Mesenchymal stem cell (in vitro differentiated cells and primary cell): Measurements from ENCODE around the gene GALNT2.
A peak's percentile ranks its signal among the peaks of the same experiment; 100 is the strongest.

Experiments used
- DNase-seq: peaks from one replicate; pipeline ENCODE4 v3.0.0-alpha.2; 2013
- H2AFZ ChIP-seq: one replicate; pipeline ENCODE4 v1.6.1; 2013; ENCODE audit warnings: low read depth, mild to moderate bottlenecking, control low read depth, inconsistent platforms, low read length, moderate library complexity
- H2AK5ac ChIP-seq: 2 replicates; pipeline ENCODE4 v1.6.1; 2013; ENCODE audit warnings: low read length, moderate library complexity, mild to moderate bottlenecking, inconsistent platforms; ENCODE audit not compliant: severe bottlenecking
- H2BK120ac ChIP-seq: one replicate; pipeline ENCODE4 v1.6.1; 2013; ENCODE audit warnings: low read depth, mild to moderate bottlenecking, inconsistent platforms, low read length, moderate library complexity
- H2BK12ac ChIP-seq, 2 experiments: one replicate each; pipeline ENCODE4 v1.6.1; 2013; ENCODE audit warnings: inconsistent platforms in 2 of 2, low read length in 2 of 2, mild to moderate bottlenecking in 2 of 2, moderate library complexity in 2 of 2, control low read depth in 1 of 2
- H2BK15ac ChIP-seq: one replicate; pipeline ENCODE4 v1.6.1; 2013; ENCODE audit warnings: mild to moderate bottlenecking, low read depth, inconsistent platforms; ENCODE audit not compliant: poor library complexity, severe bottlenecking
- H2BK5ac ChIP-seq: 2 replicates; pipeline ENCODE4 v1.6.1; 2013; ENCODE audit warnings: low read depth, mild to moderate bottlenecking, low read length, control low read depth, inconsistent platforms; ENCODE audit not compliant: poor library complexity, severe bottlenecking
- H3K14ac ChIP-seq, 2 experiments: one replicate each; pipeline ENCODE4 v1.6.1; 2013; ENCODE audit warnings: inconsistent platforms in 2 of 2, low read length in 2 of 2, control low read depth in 1 of 2, mild to moderate bottlenecking in 1 of 2, moderate library complexity in 1 of 2
- H3K18ac ChIP-seq, 2 experiments: one replicate each; pipeline ENCODE4 v1.6.1; 2013; ENCODE audit warnings: inconsistent platforms in 2 of 2, low read length in 2 of 2, control low read depth in 1 of 2, low read depth in 1 of 2, mild to moderate bottlenecking in 1 of 2
- H3K23ac ChIP-seq, 2 experiments: one replicate each; pipeline ENCODE4 v1.6.1; 2013; ENCODE audit warnings: inconsistent platforms in 2 of 2, low read length in 2 of 2, mild to moderate bottlenecking in 2 of 2, moderate library complexity in 2 of 2, control low read depth in 1 of 2
- H3K27ac ChIP-seq: 2 replicates; pipeline ENCODE4 v1.5.1; 2013; ENCODE audit warnings: mild to moderate bottlenecking, moderate library complexity, low read length, control low read depth, inconsistent platforms; ENCODE audit not compliant: poor library complexity, severe bottlenecking
- H3K27me3 ChIP-seq, 2 experiments: 2 replicates each; pipeline versions ENCODE4 v1.6.1 to v1.7.0; 2013; ENCODE audit warnings: low read length in 2 of 2, mild to moderate bottlenecking in 2 of 2, moderate library complexity in 2 of 2, control low read depth in 1 of 2, inconsistent platforms in 1 of 2; ENCODE audit not compliant: control insufficient read depth in 1 of 2, insufficient read depth in 1 of 2
- H3K36me3 ChIP-seq, 2 experiments: 2 replicates each; pipeline versions ENCODE4 v1.6.1 to v1.7.0; 2013; ENCODE audit warnings: low read length in 2 of 2, control low read depth in 1 of 2, inconsistent platforms in 1 of 2, low read depth in 1 of 2, mild to moderate bottlenecking in 1 of 2; ENCODE audit not compliant: insufficient read depth in 2 of 2, control insufficient read depth in 1 of 2
- H3K4ac ChIP-seq, 2 experiments: one replicate each; pipeline ENCODE4 v1.6.1; 2013; ENCODE audit warnings: inconsistent platforms in 2 of 2, low read length in 2 of 2, mild to moderate bottlenecking in 2 of 2, moderate library complexity in 2 of 2, control low read depth in 1 of 2, low read depth in 1 of 2
- H3K4me1 ChIP-seq: 2 replicates; pipeline ENCODE4 v1.6.1; 2013; ENCODE audit warnings: low read depth, low read length, control low read depth; ENCODE audit not compliant: control insufficient read depth, insufficient read depth
- H3K4me2 ChIP-seq: 2 replicates; pipeline ENCODE4 v1.6.1; 2013; ENCODE audit warnings: low read length, mild to moderate bottlenecking, inconsistent platforms; ENCODE audit not compliant: poor library complexity, severe bottlenecking
- H3K4me3 ChIP-seq, 2 experiments: 2 replicates each; pipeline versions ENCODE4 v1.5.1 to v1.7.0; 2013; ENCODE audit warnings: low read length in 2 of 2, mild to moderate bottlenecking in 2 of 2, control low read depth in 1 of 2, low read depth in 1 of 2; ENCODE audit not compliant: insufficient read depth in 1 of 2
- H3K79me1 ChIP-seq: replicated peaks from 2 replicates; pipeline ENCODE4 v1.6.1; 2013; ENCODE audit warnings: mild to moderate bottlenecking, control low read depth, low read length, inconsistent platforms; ENCODE audit not compliant: poor library complexity, severe bottlenecking
- H3K9ac ChIP-seq: 2 replicates; pipeline ENCODE4 v1.7.0; 2013; ENCODE audit warnings: mild to moderate bottlenecking, low read length, moderate library complexity
- H3K9me3 ChIP-seq: 2 replicates; pipeline ENCODE4 v1.7.0; 2013; ENCODE audit warnings: mild to moderate bottlenecking, low read length; ENCODE audit not compliant: control insufficient read depth
- H4K8ac ChIP-seq: one replicate; pipeline ENCODE4 v1.6.1; 2013; ENCODE audit warnings: inconsistent platforms, mild to moderate bottlenecking, low read length, moderate library complexity
- H4K91ac ChIP-seq: one replicate; pipeline ENCODE4 v1.6.1; 2013; ENCODE audit warnings: mild to moderate bottlenecking, low read length, inconsistent platforms
- WGBS: methylation state at CpG from one replicate; pipeline ENCODE4 v1.1.7; 2013; ENCODE audit warnings: mixed read lengths; 5-methylcytosine and 5-hydroxymethylcytosine counted together

The GALNT2 gene

GRCh38 chr1:230149751-230150584 is 82.9 kb downstream of the GALNT2 start:
- Histone ChIP-seq H2BK12ac (no peak overlapping the region), H3K79me1 (peaks cover 56% of the 10 kb centered on the region), H3K14ac (no peak overlapping the region), H3K27me3 (no peaks in the 10 kb centered on the region), H2BK15ac (no peak overlapping the region), H2BK120ac (no peak overlapping the region), H3K23ac (no peak overlapping the region), H3K27ac (no peak overlapping the region), H2AFZ (no peak overlapping the region), H3K4me3 (no peak overlapping the region), H3K18ac (no peak overlapping the region), H3K4me1 (peaks cover 17% of the 10 kb centered on the region), H3K9ac (no peak overlapping the region), H2AK5ac (no peak overlapping the region), H3K4ac (no peak overlapping the region), H3K9me3 (no peaks in the 10 kb centered on the region), H2BK5ac (no peak overlapping the region), H4K8ac (no peak overlapping the region), H4K91ac (no peak overlapping the region), H3K4me2 (no peak overlapping the region), H3K36me3 (peaks cover 0 to 5% of the 10 kb centered on the region in 2 experiments)
- 89% methylated on average over 12 of the region's 15 CpGs for WGBS
- no peak for DNase-seq

- Histone ChIP-seq H3K4me2 (no peak overlapping the region), H3K9me3 (no peaks in the 10 kb centered on the region), H4K91ac (no peak overlapping the region), H3K27me3 (no peaks in the 10 kb centered on the region), H3K14ac (no peak overlapping the region), H3K4me1 (peaks cover 14% of the 10 kb centered on the region), H2BK120ac (no peak overlapping the region), H3K27ac (no peak overlapping the region), H3K23ac (no peak overlapping the region), H2BK5ac (no peak overlapping the region), H4K8ac (no peak overlapping the region), H2AK5ac (no peak overlapping the region), H3K4ac (no peak overlapping the region), H2BK15ac (no peak overlapping the region), H2BK12ac (no peak overlapping the region), H2AFZ (no peak overlapping the region), H3K79me1 (peaks cover 55% of the 10 kb centered on the region), H3K4me3 (no peak overlapping the region), H3K36me3 (peaks cover 0 to 4% of the 10 kb centered on the region in 2 experiments), H3K9ac (no peak overlapping the region), H3K18ac (no peak overlapping the region)
- 98% methylated on average over 7 of the region's 7 CpGs for WGBS
- DNase-seq, result no peak
These were observed 83.6 kb downstream of the GALNT2 start for GRCh38 chr1:230150615-230151014.

GRCh38 chr1:230151924-230152468 is 85.0 kb downstream of the GALNT2 start:
- no peak overlapping the region for H3K14ac ChIP-seq
- no peak overlapping the region for H3K27ac ChIP-seq
- peaks cover 0 to 4% of the 10 kb centered on the region in 2 experiments for H3K36me3 ChIP-seq
- H2BK12ac ChIP-seq, result no peak overlapping the region
- H4K91ac ChIP-seq, result no peak overlapping the region
- H3K9ac ChIP-seq, result no peak overlapping the region
- no peak overlapping the region for H2BK15ac ChIP-seq
- peaks cover 55% of the 10 kb centered on the region for H3K79me1 ChIP-seq
- no peak overlapping the region for H2AK5ac ChIP-seq
- H3K9me3 ChIP-seq, result no peaks in the 10 kb centered on the region
- DNase-seq, result no peak
- no peak overlapping the region for H3K4ac ChIP-seq
- peaks cover 13% of the 10 kb centered on the region for H3K4me1 ChIP-seq
- H2BK120ac ChIP-seq, result no peak overlapping the region
- H3K18ac ChIP-seq, result no peak overlapping the region
- no peak overlapping the region for H4K8ac ChIP-seq
- no peaks in the 10 kb centered on the region for H3K27me3 ChIP-seq
- H3K23ac ChIP-seq, result no peak overlapping the region
- 97% methylated on average over 7 of the region's 7 CpGs for WGBS
- no peak overlapping the region for H3K4me2 ChIP-seq
- H3K4me3 ChIP-seq, result no peak overlapping the region
- no peak overlapping the region for H2AFZ ChIP-seq
- no peak overlapping the region for H2BK5ac ChIP-seq

GRCh38 chr1:230152999-230153398 is 86.0 kb downstream of the GALNT2 start:
- WGBS, result 100% methylated on average over 5 of the region's 6 CpGs

More at GRCh38 chr1:230152999-230153398, 86.0 kb downstream of the GALNT2 start:
- Histone ChIP-seq H2BK120ac (no peak overlapping the region), H3K27me3 (no peaks in the 10 kb centered on the region), H2BK15ac (no peak overlapping the region), H2BK5ac (no peak overlapping the region), H2AK5ac (no peak overlapping the region), H3K79me1 (peaks cover 52% of the 10 kb centered on the region), H3K4me3 (no peak overlapping the region), H2AFZ (no peak overlapping the region), H3K4me1 (peaks cover 8% of the 10 kb centered on the region), H4K8ac (no peak overlapping the region), H3K23ac (no peak overlapping the region), H3K4ac (no peak overlapping the region), H3K36me3 (peaks cover 0 to 4% of the 10 kb centered on the region in 2 experiments), H3K14ac (no peak overlapping the region), H3K27ac (no peak overlapping the region), H3K4me2 (no peak overlapping the region), H2BK12ac (no peak overlapping the region), H3K9ac (peak overlapping the region; percentile 66), H4K91ac (no peak overlapping the region), H3K9me3 (no peaks in the 10 kb centered on the region), H3K18ac (no peak overlapping the region)
- DNase-seq, result no peak
